Activated CD4-positive, alpha-beta T cell treated with anti-CD3 and anti-CD28 coated beads for 48 hours (primary cell): ENCODE measurements around the gene FAM83D.

Experiments used
- DNase-seq: peaks from one replicate; pipeline ENCODE4 v3.0.0-alpha.2; 2020

Gene FAM83D

DNA sequence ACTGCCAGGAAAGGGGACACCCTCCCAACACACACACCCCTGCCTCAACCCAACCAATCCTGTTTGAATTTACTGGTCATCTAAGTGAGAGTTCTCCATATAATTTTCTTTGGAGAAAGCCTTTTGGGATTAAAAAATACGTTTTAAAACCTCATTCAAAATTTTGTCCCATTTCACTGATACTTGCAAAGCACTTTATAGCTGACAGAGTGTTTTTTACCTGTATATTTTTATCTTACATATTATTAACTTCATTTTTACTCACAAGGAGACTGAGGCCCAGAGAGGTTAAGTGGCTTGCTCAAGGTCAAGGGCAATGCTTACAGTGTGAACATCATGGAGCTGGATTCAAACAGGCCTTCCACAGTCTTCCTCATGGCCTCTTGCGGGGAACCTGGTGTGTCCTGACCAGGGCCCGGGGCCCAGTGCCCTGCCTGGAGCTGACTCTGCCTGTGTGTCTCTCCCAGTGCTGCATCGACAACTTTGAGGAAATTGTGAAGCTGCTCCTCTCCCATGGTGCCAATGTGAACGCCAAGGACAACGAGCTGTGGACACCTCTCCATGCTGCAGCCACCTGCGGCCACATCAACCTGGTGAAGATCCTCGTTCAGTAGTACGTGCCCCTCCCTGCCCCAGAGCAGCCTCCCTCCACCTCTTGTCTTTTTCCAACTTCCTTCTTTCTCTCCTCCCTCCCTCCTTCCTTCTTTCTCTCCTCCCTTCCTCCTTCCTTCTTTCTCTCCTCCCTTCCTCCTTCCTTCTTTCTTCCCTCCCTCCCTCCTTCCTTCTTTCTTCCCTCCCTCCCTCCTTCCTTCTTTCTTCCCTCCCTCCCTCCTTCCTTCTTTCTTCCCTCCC, 30.9 kb upstream of the FAM83D start:
- no peak for DNase-seq

DNA sequence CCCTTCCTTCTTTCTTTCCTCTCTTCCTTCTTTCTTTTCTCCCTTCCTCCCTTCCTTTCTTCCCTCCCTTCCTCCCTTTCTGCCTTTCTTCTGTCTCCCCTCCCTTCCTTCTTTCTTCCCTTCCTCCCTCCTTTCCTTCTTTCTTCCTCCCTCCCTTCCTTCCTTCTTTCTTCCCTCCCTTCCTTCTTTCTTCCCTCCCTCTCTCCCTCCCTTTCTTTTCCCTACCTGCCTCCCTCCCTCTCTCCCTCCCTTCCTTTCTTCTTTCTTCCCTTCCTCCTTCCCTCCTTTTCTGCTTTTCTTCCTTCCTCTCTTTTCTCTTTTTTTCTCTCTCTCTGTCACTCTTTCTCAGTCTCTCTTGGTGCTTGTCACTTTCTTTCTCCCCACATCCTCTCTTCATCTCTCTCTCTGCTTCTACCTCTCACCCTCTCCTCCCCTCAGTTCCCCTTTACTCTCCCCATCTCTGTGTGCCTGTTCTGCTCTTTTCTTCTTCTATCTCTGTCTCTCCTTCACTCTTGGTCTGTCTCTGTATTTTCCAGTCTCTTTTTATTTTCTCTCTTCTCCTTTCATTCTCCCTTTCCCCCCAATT, 30.1 kb upstream of the FAM83D start:
- DNase-seq: no peak

DNA sequence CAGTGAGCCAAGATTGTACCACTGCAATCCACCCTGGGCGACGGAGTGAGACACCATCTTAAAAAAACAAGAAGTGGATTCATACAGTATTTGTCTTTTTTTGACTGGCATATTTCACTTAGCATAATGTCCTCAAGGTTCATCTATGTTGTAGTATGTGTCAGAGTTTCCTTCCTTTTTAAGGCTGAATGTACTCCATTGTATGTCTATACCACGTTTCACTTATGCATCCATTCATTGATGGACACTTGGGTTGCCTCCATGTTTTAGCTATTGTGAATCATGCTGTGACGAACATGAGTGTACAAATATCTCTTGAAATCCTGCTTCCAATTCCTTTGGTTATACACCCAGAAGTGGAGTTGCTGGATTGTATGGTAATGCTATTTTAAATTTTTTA, 28.9 kb upstream of the FAM83D start:
- no peak for DNase-seq

DNA sequence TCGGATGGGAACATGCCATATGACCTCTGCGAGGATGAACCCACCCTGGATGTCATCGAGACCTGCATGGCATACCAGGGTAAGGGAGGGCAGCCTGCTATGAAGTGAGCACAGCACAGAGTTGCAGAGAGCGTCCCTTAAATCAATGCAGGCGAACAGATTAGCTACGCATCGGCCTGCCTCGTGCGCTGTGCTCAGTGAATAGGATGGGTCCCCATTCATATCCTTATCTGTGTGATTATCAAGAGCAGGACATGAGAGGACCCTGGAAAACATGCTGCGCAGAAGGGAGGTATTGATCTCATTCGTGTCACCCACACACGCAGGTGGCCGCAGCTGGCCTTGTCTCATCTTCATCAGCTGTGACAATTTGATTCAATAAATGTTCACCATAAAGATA, 25.6 kb upstream of the FAM83D start:
- DNase-seq: no peak

DNA sequence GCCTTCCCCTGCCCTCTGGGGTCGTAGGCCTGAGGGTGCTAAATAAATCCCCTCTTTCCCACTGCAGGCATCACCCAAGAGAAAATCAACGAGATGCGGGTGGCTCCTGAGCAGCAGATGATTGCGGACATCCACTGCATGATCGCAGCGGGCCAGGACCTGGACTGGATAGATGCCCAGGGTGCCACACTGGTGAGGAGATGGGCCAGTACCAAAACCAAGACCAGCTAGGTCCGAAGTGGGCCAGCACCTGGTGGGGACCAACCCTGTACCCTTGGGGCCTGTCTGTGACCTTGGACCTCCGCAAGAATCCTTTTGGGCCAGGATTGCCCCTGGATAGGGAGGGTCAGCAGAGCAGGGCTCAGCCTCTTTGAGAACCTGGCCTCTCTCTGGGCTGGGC, 23.6 kb upstream of the FAM83D start:
- no peak for DNase-seq

DNA sequence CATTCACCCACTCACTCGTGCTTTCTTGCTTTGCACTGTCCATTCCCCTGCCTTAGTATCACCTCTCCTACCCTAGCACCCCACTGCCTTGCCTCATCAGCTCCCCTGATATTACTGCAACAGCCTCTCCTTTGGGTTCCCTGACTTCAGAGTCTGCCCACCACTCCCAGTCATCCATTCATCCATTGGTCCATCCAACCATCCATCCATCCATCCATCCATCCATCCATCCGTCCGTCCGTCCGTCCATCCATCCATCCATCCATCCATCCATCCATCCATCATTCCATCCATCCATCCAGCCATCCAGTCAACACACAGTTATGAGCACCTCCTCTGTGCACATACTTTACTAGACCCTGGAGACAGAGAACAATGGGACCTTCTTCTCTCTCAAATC, 22.9 kb upstream of the FAM83D start:
- no peak for DNase-seq

DNA sequence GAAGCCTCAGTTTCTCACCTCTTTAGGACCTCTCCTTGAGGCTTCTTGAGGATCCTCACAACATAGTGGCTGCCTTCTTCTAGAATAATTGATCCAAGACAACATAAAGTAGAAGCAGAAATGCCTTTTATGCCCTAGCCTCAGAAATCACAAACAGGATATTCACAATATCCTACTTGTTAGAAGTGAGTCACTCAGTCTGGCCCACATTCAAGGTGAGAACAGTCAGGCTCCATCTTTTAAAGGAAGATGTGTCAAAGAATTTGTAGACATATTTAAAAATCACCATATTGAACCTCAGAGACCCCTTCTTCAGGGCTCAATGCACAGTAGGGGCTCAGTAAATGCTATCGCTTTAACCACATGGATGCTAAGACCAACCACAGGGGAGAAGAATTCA, 20.8 kb upstream of the FAM83D start:
- no peak for DNase-seq

DNA sequence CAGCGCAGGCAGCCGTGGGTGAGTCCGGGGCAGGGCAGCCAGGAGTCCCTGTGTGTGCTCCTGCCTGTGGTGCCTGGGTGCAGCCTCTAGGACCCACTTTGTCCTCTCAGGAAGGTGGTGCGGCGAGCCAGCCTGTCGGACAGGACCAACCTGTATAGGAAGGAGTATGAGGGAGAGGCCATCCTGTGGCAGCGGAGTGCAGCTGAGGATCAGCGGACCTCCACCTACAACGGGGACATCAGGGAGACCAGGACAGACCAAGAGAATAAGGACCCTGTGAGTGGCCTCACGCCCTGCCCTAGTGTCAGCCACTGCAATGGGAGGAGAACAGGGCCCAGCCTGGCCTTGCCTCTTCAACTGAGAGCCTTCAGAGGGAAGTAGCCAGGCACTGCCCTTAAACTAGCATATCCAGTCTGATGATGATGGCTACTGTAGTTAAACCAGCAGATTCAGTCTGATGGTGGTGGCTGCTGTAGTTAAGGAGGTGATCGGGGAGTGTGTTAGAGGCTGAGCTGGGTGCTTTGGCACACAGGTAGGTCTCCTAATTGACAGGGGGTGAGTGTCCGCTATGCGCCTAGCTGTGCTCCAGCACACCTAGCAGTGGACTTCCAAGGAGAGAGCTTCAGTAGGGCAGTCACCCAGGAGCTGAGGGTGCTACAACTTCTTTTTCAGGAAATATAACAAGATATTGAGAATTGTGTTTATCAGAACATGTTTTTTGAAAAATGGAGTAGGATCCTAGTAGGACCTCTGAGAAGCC, 18.1 kb upstream of the FAM83D start:
- no peak for DNase-seq

DNA sequence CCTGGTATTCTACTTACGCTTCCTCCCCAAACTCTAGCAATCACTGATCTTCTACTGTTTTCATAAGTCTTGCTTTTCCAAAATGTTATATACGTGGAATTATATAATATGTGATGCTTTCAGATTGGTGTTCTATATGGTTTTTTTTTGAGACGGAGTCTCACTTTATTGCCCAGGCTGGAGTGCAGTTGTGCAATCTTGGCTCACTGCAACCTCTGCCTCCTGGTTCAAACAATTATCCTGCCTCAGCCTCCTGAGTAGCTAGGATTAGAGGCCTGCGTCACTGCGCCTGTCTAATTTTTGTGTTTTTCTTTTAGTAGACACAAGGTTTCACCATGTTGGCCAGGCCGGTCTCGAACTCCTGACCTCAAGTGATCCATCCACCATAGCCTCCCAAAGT, 10.9 kb upstream of the FAM83D start:
- no peak for DNase-seq

DNA sequence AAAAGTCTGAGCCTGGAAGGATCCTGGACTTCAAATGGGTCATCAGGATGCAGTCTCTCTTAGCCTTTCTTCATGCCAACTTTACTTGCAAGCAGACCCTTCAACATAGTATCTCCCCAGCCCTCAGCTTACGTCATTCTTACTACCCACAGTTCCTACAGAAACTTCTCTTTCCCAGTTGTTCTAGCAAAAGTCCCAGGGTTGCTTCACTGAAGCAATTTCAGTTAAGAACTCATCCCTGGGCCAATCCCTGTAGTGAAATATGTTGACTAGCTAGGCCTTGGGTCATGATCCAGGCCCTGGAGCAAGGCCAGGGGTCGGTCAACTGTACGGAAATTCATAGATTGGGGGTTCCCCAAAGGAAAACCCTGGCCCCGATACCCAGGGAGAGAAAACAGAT, 8.6 kb upstream of the FAM83D start:
- DNase-seq: no peak

DNA sequence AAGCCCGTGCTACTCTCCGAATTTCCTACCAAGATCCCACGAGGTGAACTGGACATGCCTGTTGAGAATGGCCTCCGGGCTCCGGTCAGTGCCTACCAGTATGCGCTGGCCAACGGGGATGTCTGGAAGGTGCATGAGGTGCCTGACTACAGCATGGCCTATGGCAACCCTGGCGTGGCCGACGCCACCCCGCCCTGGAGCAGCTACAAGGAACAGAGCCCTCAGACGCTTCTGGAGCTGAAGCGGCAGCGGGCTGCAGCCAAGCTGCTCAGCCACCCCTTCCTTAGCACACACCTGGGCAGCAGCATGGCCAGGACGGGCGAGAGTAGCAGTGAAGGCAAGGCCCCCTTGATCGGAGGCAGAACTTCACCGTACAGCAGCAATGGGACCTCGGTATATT, 8.0 kb upstream of the FAM83D start:
- DNase-seq: no peak

DNA sequence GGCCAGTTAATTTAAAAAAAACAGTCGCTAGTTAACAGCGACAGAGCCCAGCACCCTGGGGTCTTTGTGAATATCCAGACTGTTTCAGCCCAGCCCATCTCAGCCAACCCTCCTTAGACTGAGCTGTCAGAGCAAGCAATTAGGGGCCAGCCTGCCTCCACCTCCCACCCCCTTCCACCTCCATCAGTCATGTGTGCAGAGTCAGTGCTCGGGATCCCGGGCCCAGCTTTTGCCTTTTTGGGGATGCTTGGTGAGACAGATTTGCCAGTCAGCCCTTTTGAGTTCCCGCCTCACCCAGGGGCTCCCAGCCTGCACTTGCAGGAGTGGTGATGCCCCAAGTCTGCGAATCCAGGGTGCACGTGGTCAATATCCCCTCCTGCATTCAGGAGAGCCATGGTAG, 6.5 kb upstream of the FAM83D start:
- DNase-seq: no peak

DNA sequence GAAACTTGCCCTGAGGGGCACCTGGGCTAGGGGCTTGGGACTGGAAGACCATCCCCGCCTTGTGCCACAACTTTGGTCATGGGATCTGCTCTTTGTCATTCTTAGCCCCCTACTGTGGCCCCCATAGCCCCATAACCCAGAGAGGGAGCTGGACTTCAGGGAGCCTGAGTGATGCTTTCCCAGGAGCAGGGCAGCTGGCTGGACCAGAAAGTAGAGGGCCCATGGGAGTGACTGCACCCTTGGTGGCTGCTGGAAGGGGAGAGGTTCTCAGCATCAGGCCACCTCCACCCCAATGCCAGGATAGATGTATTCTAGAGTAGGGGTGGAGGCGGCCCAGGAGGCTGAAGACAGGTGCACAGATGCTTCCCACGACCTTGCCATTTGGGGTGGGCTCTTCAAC, 5.8 kb upstream of the FAM83D start:
- DNase-seq: no peak

DNA sequence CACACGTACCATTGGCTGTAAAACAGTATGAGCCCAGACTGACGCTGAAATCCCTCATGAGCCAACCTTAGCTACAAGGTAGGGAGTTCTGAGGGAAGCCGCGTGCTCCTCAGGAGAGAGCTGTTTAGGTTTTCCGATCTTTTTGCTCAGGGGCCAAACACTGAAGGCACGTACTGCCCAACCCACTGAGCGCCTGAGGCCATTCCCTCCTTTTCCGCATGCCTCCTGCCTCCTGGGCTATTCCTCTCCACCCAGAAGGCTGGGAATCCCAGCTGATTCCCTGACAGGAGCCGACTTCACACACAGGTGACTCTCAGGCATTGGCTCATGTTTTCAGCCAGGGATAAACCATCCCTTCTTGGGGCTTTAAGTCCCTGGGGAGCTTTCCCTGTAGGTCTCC, 5.4 kb upstream of the FAM83D start:
- DNase-seq: no peak

DNA sequence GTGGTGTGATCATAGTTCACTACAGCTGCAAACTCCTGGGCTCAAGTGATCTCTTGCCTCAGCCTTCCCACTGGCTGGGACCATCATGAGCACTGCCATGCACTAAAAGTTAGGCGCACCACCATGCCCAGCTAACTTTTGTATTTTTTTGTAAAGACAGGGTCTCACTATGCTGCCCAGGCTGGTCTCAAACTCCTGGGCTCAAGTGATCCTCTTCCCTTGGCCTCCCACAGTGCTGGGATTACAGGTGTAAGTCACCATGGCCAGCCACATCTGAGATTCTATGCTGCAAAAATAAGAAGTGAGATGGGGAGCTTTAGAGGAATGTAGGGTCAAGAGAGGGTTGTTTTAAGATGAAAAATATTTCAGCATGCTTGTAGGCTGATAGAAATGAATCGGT, 1.5 kb upstream of the FAM83D start:
- DNase-seq: no peak

DNA sequence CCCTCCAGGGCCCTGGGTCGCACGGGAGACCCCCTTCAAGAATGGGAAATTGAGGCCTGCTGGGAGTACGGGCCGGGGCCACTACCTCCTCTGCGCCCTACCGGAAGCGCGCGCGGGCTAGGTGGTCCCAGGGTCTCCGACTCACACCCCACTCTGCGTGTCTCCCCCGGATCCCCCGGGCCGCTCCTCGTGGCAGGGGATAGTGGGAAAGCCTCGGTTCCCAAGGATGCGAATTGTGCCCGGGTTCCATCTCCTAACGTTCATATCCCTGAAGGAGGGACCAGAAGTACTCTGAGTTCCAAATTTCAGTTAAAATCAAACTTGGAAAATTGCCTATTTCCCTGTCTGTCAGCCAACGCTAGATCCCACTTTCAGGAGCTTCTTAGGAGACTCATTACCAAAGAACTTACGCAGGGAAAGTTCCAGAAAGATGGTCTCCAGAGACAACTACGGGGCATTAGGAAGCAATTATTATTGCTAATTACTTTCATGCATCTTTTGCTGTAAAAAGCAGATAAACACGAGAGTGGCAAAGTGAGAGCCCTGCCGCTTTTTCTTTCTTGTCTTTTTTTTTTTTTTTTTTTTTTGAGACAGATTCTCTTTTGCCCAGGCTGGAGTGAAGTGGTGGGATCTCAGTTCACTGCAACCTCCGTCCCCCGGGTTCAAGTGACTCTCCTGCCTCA, 858 bp downstream of the FAM83D start:
- no peak for DNase-seq

DNA sequence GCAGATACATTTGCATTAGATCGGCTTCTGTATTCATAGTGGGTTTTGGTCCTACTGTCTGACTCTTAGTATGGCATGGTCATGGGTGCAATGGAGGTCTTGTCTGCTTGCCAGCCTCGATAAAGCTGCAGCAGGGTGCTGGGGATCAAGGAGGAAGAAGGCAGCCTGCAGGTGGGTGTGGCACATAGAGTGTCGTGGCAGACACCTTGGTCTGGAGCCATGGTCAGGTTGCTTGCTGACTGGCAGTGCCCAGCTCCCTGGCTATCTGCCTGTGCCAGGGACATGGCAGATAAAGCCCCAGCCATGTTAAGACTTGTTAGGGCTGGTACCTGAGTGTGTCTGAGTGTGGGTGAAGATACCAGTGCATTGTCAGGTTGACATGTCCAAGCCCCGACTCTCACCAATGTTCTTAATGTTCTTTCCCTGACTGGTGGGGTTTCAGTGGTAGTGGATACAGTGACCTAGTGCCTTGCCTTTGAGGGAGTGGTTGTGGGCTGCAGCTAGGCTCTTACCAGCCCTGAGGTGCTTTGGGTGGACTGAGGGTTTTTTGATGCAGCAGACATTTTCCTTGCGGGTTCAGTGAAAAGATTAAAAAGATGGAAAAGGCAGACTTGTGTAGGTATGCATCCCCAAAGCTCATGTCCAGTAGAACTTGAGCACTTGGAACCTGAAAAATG, 1.8 kb downstream of the FAM83D start:
- no peak for DNase-seq

DNA sequence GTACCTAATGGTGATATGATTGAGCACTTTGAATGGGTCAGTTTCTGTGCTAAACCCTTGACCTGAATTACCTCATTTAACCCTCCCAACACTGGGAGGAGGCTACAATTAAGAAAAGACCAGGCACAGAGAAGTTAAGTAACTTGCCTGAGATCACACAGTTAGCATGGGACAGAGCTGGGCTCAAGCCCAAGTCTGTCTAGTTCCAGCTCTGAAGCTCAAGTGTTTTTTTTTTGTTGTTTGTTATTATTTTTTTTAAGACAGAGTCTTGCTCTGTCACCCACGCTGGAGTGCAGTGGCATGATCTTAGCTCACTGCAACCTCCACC, 4.0 kb downstream of the FAM83D start:
- no peak for DNase-seq

DNA sequence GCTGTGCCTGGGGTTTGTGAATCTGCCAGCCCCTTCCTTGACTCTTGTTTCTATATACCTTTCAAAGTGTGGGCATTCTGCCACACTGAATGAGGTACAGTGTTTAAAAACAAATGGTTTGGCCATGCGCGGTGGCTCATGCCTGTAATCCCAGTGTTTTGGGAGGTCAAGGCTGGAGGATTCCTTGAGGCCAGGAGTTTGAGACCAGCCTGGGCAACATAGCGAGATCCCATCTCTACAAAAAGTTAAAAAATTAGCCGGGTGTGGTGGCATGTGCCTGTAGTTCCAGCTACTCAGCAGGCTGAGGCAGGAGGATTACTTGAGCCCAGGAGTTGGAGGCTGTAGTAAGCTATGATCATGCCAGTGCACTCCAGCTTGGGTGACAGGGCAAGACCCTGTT, 5.8 kb downstream of the FAM83D start:
- DNase-seq: no peak

DNA sequence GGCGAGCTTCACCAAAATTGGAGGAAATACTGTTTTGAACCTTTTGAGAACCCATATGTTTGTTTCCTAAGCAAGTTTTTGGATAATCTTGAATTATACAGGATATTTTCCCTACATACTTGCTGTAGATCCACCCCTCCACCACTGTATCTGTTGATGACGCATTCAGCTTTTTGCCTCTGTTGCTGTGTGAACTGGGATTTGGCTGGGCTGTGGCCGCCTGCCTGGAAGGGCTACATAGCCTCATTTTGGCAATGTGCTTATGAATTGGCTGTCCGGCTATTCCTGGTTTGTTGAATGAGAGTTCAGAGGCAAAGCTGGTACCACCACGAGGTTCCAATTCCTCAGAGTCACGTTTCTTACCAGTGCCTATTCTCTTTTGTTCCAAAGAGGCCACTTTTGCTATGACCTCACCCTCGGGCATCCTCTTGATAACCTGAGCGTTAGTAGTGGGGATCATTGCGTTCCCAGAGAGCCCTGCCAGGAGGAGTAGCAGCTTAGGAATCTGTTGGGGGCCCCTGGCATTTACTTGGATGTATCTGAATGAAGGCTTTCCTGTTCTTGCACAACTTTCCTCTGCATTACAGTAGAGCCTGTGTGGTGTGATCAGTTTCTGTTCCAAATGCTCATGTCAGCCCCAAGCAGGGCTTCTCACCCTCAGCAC, 6.4 kb downstream of the FAM83D start:
- DNase-seq: no peak

DNA sequence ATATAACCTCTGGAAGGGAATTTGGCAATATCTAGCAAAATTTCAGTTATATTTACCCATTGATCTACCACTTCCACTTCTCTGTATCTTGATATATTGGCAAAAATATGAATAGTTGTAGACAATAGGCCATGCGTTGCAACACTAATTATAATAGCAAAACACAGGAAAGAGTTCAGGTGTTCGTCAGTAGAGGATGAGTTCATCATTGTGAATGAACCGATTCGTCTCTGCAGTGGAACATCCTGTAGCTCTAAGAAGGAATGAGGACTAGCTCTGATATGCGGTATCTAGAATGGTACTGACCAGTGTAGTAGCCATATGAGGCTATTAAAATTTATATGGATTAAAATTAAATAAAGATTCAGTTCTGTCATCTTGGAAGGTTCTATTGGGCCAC, 8.3 kb downstream of the FAM83D start:
- no peak for DNase-seq

DNA sequence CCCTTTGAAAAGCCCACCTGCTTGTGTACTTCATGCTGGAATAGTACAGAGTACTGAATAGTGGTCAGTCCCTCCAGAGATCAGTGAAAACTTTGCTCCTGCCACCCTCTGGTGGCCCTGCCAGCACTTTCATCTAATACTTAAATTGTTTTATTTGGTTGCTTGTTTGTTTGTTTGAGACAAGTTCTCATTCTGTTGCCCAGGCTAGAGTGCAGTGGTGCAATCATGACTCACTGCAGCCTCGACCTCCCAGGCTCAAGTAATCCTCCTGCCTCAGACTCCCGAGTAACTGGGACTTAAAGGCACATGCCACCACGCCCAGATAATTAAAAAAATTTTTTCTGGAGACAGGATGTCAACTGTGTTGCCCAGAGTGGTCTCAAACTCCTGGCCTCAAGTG, 9.1 kb downstream of the FAM83D start:
- DNase-seq: no peak

DNA sequence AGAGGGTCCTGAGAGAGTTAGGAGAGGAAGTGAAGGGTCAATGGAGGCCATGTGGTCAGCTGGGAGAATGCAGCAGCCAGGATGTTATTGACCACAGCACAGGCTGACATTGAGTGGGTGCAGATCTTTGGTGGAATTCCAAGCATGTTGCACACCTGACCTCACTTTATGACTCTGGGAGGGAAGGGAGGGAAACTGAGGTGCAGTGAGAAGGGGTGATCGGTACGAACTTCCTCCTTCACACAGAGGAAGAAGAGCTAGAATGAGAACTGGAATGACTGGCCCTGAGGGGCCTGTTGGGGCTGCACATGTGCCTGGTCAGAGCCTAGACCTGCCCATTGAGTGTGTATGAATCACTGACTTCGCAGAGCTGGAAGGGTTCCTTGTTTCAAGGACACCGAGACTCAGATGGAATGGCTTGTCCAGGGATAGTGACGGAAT, 9.8 kb downstream of the FAM83D start:
- no peak for DNase-seq
